Peyer's patch (tissue), 4 donors: Measurements from ENCODE around the gene SLC16A3.

Experiments used
- CTCF ChIP-seq, 6 experiments: fragments of 450-650 bp in 4 of 6; fragments of 200-600 bp in 2 of 6; sonication (generic) in 1 of 6; IDR thresholded peaks; one replicate each; pipeline ENCODE4 v1.5.1; 2017 to 2019; ENCODE audit warnings: antibody characterized with exemption in 6 of 6, mild to moderate bottlenecking in 3 of 6, moderate library complexity in 1 of 6
- POLR2A ChIP-seq, 2 donors: fragments of 450-650 bp; IDR thresholded peaks; one replicate each; pipeline ENCODE4 v1.5.1; 2017; ENCODE audit warnings: antibody characterized with exemption in 2 of 2, mild to moderate bottlenecking in 2 of 2, moderate library complexity in 2 of 2

- TF ChIP-seq CTCF (IDR thresholded peaks at IDR 0.05) = no peak
- TF ChIP-seq POLR2A (IDR thresholded peaks at IDR 0.05) = no peak
Measured at GRCh38 chr17:82217120-82217529, 11.7 kb upstream of the SLC16A3 start.
